GM19324 (cell line): ENCODE measurements around the gene BMP10.

Experiments
- ATAC-seq: cut with Tn5 transposase; IDR thresholded peaks from one replicate; pipeline ENCODE4 v1.9.1; 2021; ENCODE audit warnings: mild to moderate bottlenecking, moderate library complexity; ENCODE audit not compliant: unreplicated experiment, low FRiP score

BMP10 gene, protein sequence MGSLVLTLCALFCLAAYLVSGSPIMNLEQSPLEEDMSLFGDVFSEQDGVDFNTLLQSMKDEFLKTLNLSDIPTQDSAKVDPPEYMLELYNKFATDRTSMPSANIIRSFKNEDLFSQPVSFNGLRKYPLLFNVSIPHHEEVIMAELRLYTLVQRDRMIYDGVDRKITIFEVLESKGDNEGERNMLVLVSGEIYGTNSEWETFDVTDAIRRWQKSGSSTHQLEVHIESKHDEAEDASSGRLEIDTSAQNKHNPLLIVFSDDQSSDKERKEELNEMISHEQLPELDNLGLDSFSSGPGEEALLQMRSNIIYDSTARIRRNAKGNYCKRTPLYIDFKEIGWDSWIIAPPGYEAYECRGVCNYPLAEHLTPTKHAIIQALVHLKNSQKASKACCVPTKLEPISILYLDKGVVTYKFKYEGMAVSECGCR

DNA sequence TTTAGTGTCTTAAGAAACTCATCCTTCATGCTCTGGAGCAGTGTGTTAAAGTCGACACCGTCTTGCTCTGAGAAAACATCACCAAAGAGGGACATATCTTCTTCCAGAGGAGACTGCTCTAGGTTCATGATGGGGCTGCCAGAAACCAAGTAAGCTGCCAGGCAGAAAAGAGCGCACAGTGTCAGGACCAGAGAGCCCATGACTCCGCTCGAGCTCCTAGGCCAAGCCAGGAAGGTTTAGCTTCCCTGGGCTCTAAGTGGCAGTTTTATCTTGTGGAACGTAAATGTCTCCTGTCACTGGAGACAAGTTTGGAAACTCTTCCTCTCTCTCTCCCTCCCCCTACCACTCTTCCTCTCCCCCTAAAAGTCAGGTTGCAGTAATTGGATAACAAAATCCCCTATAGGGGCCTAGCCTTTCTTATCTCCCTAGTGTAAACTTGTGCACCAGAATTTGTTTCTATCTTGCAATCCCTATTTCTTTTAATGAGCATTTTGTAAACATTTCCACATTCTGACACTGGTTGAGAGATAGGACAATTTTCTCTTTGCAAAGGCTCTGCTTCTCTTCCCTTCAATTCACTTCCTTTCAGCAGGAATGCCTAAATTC, at the start of gene BMP10:
TSS of gene BMP10 (minus strand) at position 239 of the 606 bp plus-strand sequence. CDS start at position 200, 39 bp downstream.
- no peak for ATAC-seq

DNA sequence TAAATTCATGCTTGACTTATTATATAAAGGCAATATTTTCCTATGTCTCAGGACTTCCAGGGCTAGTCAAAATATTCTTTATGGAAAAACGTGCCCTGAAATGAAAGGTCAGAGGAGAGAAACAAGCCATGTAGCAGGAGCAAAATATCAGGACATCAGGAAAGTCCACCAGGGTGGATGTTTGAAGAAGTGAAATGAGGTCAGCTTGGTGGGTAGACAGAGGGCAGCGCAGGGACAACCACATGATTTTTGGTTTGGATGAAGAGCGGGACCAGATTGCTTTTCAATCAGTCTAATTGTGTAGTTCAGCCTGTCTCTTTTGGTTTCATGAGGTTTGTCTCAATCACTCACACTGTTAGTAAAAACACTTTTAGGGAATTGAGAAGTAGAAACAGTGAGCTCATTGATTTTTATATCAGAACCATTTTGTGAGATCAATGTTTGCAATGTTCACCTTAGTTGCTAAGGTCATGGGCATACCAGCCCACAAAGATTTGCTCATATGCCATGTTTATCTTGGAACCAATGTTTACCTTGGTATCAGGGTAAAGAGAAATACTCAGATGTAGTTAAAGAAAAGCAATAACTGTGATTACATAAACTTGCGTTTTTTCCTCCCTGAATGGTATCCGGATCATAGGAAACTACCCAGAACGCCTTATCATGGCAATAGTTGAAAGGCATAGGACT, 49.4 kb upstream of the BMP10 start:
- no peak for ATAC-seq

DNA sequence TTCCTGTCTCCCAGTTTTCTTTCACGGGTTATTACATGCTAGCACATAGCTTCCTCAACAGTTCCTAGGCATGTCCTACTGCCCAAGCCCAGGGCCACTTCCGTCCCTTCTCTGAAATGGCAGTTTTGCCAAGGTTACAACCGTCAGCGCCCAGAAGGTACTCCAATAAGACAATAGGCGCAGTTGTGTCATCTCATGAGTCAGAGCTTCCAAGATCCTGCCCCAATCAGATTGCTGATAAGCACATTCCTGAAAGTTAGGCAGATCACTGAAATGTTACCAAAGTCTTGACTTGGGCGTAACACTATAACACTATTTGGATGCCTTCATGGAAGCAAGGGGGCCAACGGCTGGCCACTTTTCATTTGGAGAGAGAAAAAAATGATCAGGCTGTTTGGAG, 47.3 kb upstream of the BMP10 start:
- ATAC-seq: no peak

DNA sequence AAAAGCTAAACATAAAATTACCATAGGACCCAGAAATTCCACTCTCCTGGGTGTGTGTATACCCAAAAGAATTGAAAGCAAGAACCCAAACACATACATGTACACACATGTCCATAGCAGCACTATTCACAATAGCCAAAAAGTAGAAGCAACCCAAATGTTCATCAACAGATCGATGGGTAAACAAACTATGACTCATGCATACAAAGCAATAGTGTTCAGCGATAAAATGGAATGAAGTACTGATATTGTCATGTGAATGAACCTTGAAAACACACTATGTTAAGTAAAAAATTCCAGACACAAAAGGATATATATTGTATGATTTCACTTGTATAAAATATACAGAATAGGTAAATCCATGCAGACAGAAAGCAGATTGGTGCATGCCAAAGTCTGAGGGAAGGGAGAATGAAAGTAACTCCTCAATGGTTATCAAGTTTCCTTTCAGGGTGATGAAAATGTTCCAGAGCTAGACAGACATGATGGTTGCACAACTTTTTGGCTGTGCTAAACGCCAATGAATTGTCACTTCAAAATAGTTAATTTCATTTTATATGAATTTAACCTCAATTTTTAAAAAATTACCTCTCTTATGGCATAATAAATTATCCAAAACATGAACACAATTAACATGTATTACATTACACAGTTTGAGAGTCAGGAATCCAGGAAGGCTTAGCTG, 46.0 kb upstream of the BMP10 start:
- ATAC-seq: no peak

DNA sequence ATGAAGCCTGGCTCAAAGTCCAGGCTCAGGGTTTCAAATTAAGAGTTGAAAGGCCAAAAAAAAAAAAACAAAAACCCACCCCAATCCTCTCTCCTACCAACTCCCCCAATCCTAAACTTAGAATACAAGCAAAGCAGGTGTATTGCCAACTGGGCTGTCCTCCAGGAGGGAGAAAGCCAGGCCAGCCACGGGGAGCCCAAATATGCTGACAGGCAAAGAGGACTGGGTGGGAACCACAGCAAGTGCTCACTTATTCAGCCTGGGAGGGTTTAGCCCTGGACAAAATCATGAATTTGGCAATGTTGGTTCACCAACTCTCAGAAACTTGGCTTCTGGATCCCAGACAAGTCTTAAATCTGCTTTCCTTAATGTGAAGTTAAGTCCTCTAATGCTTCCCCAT, 45.0 kb upstream of the BMP10 start:
- no peak for ATAC-seq

DNA sequence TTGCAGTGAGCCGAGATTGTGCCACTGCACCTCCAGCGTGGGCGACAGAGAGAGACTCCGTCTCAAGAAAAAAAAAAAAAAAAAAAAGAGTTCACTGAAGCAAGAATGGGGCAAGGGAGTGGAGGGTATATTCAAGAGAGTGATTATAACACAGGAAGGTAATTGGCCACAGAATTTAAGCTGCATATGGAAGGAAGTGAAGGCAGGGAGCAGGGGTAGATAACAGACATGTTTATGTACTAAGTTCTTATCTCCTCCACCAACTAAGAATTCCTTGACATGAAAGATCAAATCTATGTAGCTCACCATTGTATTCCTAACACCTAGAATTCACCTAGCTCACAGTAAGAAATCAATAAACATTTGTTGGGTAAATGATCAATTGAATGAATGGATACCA, 44.2 kb upstream of the BMP10 start:
- ATAC-seq: no peak

DNA sequence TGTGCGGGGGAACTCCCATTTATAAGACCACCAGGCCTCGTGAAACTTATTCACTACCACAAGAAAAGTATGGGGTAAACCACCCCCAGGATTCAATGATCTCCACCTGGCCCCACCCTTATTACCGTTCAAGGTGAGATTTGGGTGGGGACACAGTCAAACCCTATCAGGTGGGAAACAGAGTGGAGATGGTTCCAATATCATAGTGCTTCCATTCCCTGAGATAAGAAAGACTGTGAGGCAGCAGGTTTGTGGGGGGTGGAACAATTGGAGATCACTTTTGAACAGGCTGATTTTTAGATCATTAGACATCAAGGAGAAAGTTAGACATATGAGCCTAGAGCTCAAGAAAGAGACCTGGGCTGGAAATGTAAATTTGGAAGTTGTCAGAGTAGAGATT, 42.2 kb upstream of the BMP10 start:
- no peak for ATAC-seq

DNA sequence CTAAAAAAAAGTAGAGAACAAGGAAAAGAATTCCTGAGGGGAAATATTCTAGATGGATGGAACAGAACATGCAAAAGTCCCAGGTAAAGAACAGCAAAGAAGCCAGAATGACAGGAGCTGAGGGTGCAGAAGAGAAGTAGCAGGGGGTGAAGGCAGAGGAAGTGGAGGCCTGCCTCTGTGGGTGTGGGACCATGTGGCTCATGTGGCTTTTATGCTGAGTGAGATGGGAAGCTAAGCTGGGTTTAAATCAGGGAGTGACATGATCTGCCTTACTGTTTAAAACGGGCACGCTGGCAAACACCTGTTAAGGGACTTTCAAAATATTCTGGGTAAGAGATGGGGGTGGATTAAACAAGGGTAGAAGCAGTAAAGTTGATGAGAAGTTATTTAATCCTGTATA, 41.5 kb upstream of the BMP10 start:
- ATAC-seq: no peak

DNA sequence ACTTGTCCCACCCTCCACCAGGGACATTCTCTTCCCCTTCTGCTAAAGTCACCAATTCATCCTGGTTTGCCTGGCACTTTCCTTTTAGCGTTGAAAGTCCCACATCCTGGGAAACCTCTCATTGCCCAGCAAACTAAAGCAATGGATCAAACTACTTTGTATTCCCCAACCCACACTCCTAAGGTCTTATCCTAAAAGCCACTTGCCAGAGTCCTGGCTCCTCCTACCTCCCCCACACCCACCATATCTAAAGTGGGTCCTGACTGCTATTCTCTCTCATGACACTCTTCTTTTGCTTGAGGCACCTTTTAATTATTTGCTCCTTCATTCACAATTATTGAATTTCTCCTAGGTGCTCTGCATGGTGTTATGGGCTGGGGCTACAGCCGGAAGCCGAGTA, 40.9 kb upstream of the BMP10 start:
- no peak for ATAC-seq

DNA sequence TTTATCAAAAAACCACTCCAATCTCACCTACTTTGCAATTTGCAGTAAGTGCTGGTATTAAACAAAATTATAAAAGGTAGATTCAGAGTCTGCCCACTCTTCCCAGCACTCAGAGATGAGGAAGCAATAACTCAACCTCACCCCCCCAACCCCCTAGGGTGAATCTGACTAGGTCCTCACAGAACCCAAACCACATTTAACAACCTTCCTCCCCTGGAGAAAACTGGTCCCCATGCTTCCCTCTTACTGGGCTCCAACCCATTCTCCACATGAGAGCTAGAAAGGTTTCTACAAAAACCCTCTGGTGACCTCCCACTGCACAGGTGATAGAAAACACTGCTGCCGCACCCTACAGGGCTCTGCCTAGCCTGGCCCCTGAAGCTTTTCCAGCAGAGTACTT, 40.5 kb upstream of the BMP10 start:
- no peak for ATAC-seq

DNA sequence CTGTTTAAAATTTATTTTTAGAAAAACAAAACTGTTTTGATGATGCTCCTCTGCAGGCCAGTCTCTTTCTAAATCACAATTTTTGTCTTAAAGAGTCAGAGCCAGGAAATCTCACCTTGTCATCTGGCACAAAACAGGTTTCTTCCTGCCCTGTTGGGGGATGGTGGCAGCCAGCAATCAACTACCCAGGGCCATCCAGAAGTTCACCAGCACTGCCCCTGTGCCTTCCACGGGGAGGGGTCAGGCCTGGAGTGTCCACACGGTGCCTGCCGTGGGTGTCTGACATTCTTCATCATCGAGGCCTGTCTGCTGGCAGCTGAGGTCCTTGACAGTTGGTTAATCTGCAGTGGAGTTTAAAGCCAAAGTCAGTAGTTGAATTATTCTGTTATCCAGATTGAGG, 40.0 kb upstream of the BMP10 start:
- no peak for ATAC-seq

DNA sequence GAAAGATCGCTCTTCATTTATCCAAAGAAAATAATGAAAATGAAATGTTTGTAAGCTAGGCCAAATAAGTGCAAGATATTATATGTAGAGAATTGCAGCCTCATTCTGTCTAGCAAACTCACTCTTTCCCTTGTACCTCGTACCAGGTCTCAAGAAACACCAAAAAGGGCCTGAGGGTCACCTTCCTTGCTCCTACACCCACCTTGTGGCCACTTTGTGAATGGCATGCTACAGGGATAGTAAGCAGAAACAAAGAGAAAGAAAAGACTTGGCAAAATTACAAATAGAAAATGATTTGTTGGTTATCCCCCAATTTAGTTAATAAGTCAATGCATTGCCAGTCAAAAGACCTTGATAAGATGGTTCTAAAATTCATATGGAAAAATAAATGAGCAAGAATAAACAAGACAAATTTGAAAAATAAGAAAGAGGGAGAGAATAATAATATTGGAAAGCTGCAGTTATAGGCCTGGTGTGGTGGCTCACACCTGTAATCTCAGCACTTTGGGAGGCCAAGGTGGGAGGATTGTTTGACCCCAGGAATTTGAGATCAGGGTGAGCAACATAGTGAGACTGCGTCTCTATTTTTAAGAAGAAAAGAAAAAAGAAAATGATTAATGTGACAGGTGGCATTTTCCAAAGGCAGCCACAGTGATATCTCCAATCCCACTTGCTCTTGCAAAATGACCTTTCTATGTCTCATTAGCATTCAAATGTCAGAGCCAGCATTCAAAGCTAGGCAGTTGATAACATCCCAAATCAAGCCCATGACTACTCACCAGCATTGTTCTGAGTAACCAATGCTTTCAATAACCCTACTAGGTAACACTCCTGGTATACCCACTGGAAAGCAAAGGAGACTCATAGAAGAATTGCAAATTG, 38.8 kb upstream of the BMP10 start:
- ATAC-seq: no peak

DNA sequence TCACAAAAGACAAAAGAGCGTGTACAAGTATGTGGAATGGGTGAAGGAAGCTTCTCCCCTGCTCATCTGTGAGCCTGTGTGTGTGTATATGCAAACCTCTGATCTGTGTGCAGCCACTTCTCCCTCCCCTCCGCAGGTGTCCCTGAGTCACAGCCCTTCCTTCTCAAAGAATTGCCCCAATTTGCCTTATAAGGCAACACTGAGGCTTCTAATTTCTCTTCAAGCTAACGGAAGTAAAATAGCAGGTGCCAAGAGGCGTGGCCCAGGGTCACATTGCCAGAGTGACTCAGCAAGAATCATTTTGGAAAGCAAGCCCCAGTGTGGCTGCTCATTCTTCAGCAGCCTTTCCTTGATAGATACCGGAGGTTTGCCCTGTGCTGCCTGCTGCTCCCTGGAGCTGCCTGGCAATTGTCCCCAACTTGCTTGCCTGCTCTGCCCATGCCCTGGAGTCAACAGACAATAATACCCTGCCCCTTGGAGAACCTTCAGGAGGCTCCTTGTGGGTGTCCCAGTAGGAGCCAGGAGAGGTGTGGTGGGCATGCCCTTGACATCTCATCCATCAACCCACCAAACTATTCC, 37.3 kb upstream of the BMP10 start:
- ATAC-seq: peak; percentile 94

DNA sequence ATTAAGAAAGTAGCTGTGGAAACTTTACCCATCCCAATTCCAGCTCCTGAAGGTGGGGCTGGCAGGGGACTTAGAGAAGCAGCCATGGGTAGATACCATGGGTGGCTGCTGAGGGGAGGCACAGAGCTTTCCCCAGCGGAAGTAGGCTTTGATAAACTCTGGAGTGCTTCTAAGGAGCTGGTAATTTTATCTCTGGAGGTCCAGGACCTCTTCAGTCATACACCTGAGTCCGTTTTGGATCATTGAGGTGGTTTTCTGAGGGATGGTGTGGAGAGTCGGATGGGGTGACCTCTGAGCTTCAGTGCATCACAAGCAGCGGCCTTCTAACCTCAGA, 36.7 kb upstream of the BMP10 start:
- ATAC-seq: peak; percentile 4

DNA sequence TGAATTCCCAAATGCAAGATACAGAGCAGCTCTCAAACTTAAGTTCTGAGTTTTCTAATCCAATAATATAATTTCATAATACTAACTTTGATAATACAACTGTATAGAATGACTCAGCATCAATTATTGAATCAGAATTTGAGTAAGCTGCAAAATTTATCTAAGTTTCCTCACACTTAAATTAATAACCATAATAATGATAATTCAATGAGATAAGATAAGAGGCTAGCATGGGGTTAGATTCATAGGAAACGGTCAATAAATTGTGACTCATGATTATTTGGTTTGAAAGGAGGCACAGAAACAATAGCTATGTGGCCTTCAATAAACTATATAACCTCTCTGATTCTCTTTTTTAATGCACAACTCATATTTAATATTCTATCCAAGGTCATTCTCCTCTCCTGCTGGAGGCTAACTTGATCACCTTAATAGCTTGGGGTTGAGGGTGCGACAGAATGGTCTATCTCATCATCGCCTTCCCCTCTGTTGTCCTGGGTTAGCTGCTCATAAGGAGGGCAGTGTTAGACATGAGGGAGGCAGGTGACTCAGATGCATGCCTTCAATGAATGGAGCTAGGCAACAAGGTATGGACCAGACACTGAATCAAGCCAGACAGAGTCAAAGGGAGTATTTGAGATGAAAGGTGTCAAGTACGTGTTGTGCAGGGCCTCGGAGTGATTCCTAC, 36.2 kb upstream of the BMP10 start:
- ATAC-seq: no peak

DNA sequence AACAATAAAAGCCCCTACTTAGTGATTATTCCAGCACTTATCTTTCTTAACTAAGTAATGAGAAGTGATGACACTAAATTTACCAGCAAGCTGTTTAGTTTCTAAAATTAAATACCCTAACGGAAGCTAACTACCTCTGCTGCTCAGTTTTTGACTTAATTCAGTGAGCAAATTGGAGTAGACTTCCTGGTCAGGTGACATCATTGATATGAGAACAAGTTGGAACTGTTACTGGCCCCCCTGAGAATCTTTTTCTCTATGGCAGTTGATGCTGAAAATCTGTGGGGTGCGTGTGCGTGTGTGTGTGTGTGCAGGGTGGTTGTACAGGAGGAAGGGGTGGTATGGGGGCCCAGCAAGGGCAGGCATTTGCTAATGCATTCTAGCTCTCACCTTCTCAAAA, 35.5 kb upstream of the BMP10 start:
- no peak for ATAC-seq

DNA sequence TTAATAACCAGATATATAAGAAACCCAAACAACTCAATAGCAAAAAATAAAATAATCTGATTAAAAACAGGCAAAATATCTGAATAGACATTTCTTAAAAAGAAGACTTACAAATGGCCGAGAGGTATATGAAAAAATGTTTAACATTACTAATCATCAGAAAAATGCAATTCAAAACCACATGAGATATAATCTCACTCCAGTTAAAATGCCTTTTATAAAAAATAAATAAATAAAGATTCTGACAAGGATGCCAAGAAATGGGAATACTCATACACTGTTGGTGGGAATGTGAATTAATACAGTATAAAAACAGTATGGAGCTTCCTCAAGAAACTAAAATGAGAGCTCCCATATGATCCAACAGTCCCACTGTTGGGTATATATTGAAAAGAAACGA, 33.9 kb upstream of the BMP10 start:
- ATAC-seq: no peak

DNA sequence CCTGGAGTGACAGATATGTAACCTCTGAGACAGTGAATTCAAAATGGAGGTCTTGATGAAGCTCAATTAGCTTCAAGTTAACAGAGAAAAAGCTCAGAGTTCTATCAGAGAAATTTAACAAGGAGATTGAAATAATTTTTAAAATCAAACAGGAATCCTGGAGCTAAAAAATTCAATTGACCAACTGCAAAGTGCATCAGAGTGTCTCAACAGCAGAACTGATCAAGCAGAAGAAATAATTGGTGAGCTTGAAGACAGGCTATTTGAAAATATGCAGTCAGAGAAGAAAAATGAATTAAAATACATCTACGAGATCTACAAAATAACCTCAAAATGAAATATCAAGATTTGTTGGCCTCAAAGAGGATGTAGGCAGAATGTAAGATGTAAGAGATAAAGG, 30.4 kb upstream of the BMP10 start:
- ATAC-seq: no peak

DNA sequence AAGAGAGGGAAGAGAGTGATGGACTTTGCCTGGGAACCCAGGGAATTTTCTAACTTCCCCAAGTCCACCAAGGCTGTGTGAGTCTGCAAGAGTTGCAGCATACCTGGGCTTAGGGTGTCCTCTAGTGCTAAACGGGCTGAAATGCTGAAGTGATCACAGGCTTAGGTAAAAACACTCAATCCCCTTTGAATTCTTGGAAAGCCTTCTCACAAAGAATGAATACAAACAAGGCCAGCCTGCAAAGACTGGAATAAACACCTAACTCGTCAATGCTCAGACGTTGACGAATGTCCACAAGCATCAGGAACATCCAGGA, 30.0 kb upstream of the BMP10 start:
- no peak for ATAC-seq
